ENCODE data around the gene IRF5. TPM values are rescaled to one million over a fixed set of nuclear protein-coding genes. Genes with fewer than 3 reads are reported as not detected.

IRF5 gene
- total RNA-seq, 2 donors from 2014 or later = 6.0 to 10.6 TPM

DNA sequence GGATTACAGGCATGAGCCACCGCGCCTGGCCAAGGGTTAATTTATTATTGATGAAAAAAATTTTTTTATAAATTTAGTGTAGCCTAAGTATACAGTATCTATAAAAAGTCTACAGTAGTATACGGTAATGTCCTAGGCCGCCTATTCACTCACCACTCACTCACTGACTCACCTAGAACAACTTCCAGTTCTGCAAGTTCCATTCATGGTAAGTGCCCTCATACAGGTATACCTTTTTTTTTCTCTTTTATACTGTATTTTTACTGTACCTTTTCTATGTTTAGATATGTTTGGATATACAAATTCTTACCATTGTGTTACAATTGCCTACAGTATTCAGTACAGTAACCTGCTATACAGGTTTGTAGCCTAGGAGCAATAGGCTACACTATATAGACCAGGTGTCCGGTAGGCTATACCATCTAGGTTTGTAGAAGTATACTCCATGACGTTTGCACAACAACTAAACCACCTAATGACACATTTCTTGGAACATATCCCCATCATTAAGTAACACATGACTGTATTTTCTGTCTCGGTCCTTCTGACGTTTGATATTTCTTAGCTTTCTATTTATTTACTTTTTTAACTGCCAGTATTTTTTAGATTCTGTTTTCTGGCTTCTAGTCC is 23.4 kb downstream of the IRF5 start:
- no peak overlapping the region for H3K27ac ChIP-seq
- DNase-seq (ENCODE audit: low spot score) = no peak
- no peaks in the 10 kb centered on the region for H3K4me1 ChIP-seq (replicated peaks)
- 83% methylated on average over 8 of the region's 8 CpGs for WGBS
- no peaks in the 10 kb centered on the region for H3K9me3 ChIP-seq
- no peaks in the 10 kb centered on the region for H3K36me3 ChIP-seq
- H3K4me3 ChIP-seq = no peak overlapping the region
- intact Hi-C loops (cut with DNase I) = no loop called here
- TF ChIP-seq, protein P1, sequence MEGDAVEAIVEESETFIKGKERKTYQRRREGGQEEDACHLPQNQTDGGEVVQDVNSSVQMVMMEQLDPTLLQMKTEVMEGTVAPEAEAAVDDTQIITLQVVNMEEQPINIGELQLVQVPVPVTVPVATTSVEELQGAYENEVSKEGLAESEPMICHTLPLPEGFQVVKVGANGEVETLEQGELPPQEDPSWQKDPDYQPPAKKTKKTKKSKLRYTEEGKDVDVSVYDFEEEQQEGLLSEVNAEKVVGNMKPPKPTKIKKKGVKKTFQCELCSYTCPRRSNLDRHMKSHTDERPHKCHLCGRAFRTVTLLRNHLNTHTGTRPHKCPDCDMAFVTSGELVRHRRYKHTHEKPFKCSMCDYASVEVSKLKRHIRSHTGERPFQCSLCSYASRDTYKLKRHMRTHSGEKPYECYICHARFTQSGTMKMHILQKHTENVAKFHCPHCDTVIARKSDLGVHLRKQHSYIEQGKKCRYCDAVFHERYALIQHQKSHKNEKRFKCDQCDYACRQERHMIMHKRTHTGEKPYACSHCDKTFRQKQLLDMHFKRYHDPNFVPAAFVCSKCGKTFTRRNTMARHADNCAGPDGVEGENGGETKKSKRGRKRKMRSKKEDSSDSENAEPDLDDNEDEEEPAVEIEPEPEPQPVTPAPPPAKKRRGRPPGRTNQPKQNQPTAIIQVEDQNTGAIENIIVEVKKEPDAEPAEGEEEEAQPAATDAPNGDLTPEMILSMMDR (IDR thresholded peaks at IDR 0.05) = no peak
- TF ChIP-seq POLR2A (IDR thresholded peaks at IDR 0.05) (no peak), POLR2AphosphoS5 (IDR thresholded peaks at IDR 0.05) (no peak)
- no peaks in the 10 kb centered on the region for H3K27me3 ChIP-seq (replicated peaks; ENCODE audit: insufficient read depth)

DNA sequence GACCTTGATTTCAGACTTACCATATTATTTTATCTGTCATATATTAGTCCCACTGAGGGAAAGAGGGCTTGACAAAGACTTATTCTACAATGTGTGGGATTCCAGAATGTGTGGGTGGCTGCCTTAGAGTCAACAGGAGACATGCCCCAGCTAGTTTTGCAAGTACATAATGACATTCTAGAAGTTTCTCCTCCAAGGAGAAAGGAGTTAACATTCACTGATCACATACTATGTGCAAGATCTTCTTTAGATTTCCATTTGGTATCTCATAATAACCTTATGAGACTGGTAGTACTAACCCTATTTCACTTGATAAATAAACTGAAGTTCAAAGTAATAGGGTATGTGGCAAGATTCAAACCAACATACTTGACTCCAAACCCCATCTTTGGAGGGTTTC is 25.2 kb downstream of the IRF5 start:
- no peaks in the 10 kb centered on the region for H3K27me3 ChIP-seq (replicated peaks; ENCODE audit: insufficient read depth)
- no peak overlapping the region for H3K4me3 ChIP-seq
- intact Hi-C loops (cut with DNase I) = no loop called here
- H3K27ac ChIP-seq = no peak overlapping the region
- no peak for TF ChIP-seq POLR2A (IDR thresholded peaks at IDR 0.05)
- H3K9me3 ChIP-seq = no peaks in the 10 kb centered on the region
- DNase-seq (ENCODE audit: low spot score) = no peak
- no peaks in the 10 kb centered on the region for H3K36me3 ChIP-seq
- H3K4me1 ChIP-seq (replicated peaks) = no peaks in the 10 kb centered on the region

DNA sequence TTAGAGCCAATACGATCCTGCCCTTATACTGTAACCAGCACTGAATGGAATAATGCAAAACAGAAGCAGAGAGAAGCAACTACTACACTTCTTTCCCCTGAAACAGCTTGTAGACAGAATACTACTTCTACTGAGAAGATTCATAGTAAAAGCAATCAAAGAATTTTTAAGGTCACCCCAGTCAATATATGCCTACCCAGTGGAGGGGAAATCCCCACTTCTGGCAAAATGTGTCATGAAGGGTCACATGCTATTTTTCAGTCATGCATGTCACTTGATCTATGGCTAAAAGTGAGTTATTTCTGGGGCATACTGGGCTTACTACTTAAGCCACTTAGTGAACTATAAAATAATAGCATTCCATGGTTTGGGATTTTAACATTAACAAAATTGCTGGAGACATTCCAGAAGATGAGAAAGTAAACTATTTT is 25.6 kb downstream of the IRF5 start:
- no peak overlapping the region for H3K4me3 ChIP-seq
- H3K27ac ChIP-seq = no peak overlapping the region
- TF ChIP-seq, protein P1 (IDR thresholded peaks at IDR 0.05) = no peak
- TF ChIP-seq POLR2AphosphoS5 (IDR thresholded peaks at IDR 0.05) (no peak), POLR2A (IDR thresholded peaks at IDR 0.05) (no peak)
- 94% methylated on average over 1 of the region's 1 CpG for WGBS
- no peaks in the 10 kb centered on the region for H3K4me1 ChIP-seq (replicated peaks)
- no peak for DNase-seq (ENCODE audit: low spot score)
- H3K36me3 ChIP-seq = no peaks in the 10 kb centered on the region
- intact Hi-C loops (cut with DNase I) = no loop called here
- H3K9me3 ChIP-seq = no peaks in the 10 kb centered on the region
- H3K27me3 ChIP-seq (replicated peaks; ENCODE audit: insufficient read depth) = no peaks in the 10 kb centered on the region

DNA sequence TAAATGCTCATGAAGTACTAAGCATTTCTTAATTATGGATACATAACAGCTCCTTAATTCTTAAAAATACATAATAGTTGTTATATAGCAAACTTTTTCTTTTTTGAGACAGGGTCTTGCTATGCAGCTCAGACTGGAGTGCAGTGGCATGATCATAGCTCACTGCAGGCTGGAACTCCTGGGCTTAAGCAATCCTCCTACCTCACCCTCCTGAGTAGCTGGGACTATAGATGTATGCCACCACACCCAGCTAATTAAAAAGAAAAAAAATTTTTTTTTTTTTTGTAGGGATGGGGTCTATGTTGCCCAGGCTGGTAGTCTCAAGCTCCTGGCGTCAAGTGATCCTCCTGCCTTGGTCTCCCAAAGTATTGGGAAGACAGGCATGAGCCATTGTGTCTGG is 30.9 kb downstream of the IRF5 start:
- Histone ChIP-seq H3K4me3 (no peak overlapping the region), H3K27me3 (replicated peaks; ENCODE audit: insufficient read depth) (no peaks in the 10 kb centered on the region), H3K36me3 (no peaks in the 10 kb centered on the region), H3K4me1 (replicated peaks) (no peaks in the 10 kb centered on the region), H3K27ac (no peak overlapping the region), H3K9me3 (no peaks in the 10 kb centered on the region)
- TF ChIP-seq, protein P1 (IDR thresholded peaks at IDR 0.05) = no peak
- TF ChIP-seq POLR2A (IDR thresholded peaks at IDR 0.05) (no peak), POLR2AphosphoS5 (IDR thresholded peaks at IDR 0.05) (no peak)
- intact Hi-C loops (cut with DNase I) = no loop called here
- WGBS = 94% methylated on average over 1 of the region's 1 CpG
- no peak for DNase-seq (ENCODE audit: low spot score)

DNA sequence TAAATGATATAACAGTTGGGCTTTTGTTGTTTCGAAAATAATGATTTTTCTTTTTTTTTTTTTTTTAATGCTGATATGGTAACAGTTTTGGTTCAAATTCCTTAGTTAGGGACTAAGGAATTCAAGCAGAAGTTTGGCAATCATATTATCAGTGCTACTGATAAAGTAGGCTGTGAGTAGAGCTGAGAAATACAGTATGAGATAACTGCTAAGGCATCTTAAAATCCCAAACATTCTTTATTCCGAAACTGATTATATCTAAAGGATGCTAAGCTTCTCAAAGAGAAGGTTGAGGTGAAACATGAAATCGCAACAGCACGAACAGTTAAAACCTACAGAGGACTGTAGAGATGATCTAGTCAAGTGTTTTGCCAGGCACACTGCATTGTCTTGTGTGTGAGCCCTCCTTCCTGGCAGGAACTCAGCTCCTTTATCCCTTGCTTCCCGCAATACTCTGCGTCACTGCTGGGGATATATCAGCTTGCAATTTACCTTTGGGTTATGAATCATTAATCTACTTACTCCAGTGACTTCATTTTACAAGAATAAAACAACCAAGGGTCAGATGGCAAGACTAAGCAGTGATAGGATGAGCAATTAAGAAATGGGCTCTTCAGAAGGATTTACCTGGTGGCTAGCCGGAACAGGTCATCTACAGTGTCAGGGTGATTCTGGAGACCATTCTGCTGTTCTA is 36.7 kb downstream of the IRF5 start:
- intact Hi-C loops (cut with DNase I) = no loop called here
- H3K27me3 ChIP-seq (replicated peaks; ENCODE audit: insufficient read depth) = no peaks in the 10 kb centered on the region
- no peaks in the 10 kb centered on the region for H3K36me3 ChIP-seq
- no peak for DNase-seq (ENCODE audit: low spot score)
- no peaks in the 10 kb centered on the region for H3K4me1 ChIP-seq (replicated peaks)
- no peaks in the 10 kb centered on the region for H3K9me3 ChIP-seq
- no peak overlapping the region for H3K27ac ChIP-seq
- WGBS = 81% methylated on average over 7 of the region's 7 CpGs
- TF ChIP-seq POLR2AphosphoS5 (IDR thresholded peaks at IDR 0.05) = no peak
- TF ChIP-seq POLR2A (IDR thresholded peaks at IDR 0.05) = no peak
- TF ChIP-seq, protein P1 (IDR thresholded peaks at IDR 0.05) = no peak
- H3K4me3 ChIP-seq = no peak overlapping the region
